Stimulated activated CD8-positive, alpha-beta memory T cell treated with anti-CD3 and anti-CD28 coated beads, Interleukin-12 subunit alpha, Interleukin-12 subunit beta, amount 100 ng/mL, for 24 hours (primary cell): ENCODE data around the gene ZNF581.

Experiments used
- DNase-seq: peaks from one replicate; pipeline ENCODE4 v3.0.0-alpha.2; 2020; ENCODE audit errors: extremely low read depth

ZNF581 gene

GRCh38 chr19:55643003-55643886 lies at the start of gene ZNF581:
Gene ZNF581 (plus strand): TSS chr19:55643649. CDS start chr19:55644572, 923 bp downstream.
- peak; percentile 63 for DNase-seq

- no peak for DNase-seq
Measured at GRCh38 chr19:55594996-55595545, 48.4 kb upstream of the ZNF581 start.

GRCh38 chr19:55596304-55596703 lies 47.1 kb upstream of the ZNF581 start:
- no peak for DNase-seq

GRCh38 chr19:55597501-55597921 lies 45.9 kb upstream of the ZNF581 start:
- no peak for DNase-seq

- no peak for DNase-seq
Measured at GRCh38 chr19:55598034-55598433, 45.4 kb upstream of the ZNF581 start.

- peak; percentile 79 for DNase-seq
Measured at GRCh38 chr19:55598719-55599467, 44.6 kb upstream of the ZNF581 start.

- peak; percentile 90 for DNase-seq
Measured at GRCh38 chr19:55599468-55599841, 44.0 kb upstream of the ZNF581 start, which contains the start of gene FIZ1. Gene FIZ1 (minus strand): TSS chr19:55599517. CDS start chr19:55597865, 1,652 bp downstream.

- DNase-seq = peak; percentile 65
Measured at GRCh38 chr19:55599842-55600661, 43.4 kb upstream of the ZNF581 start, which contains the start of gene ZNF524. Gene ZNF524 (plus strand): TSS chr19:55600288. CDS start chr19:55602113, 1,825 bp downstream.

GRCh38 chr19:55600662-55601028 lies 42.8 kb upstream of the ZNF581 start:
- no peak for DNase-seq

- DNase-seq = no peak
Measured at GRCh38 chr19:55601084-55601483, 42.4 kb upstream of the ZNF581 start.

- DNase-seq = no peak
Measured at GRCh38 chr19:55602104-55603001, 41.1 kb upstream of the ZNF581 start.

- DNase-seq = no peak
Measured at GRCh38 chr19:55603115-55603514, 40.3 kb upstream of the ZNF581 start.

GRCh38 chr19:55603581-55604292 lies 39.7 kb upstream of the ZNF581 start:
- no peak for DNase-seq

- peak; percentile 99 for DNase-seq
Measured at GRCh38 chr19:55605207-55605636, 38.2 kb upstream of the ZNF581 start.

GRCh38 chr19:55605637-55606470 lies 37.6 kb upstream of the ZNF581 start, which contains the start of gene ZNF865:
Gene ZNF865 (plus strand): TSS chr19:55605647. CDS start chr19:55613619, 7,972 bp downstream.
- peak; percentile 57 for DNase-seq

- DNase-seq = no peak
Measured at GRCh38 chr19:55606471-55606787, 37.0 kb upstream of the ZNF581 start.

- no peak for DNase-seq
Measured at GRCh38 chr19:55606817-55607216, 36.6 kb upstream of the ZNF581 start.

- no peak for DNase-seq
Measured at GRCh38 chr19:55609326-55609725, 34.1 kb upstream of the ZNF581 start.
